Middle frontal gyrus (tissue), 1 donor: ENCODE data around the gene EIF2S3.

Experiments
- DNase-seq: peaks from one replicate; pipeline ENCODE4 v3.0.0-alpha.2; 2015; ENCODE audit warnings: low spot score; ENCODE audit errors: extremely low spot score

EIF2S3 gene

DNA sequence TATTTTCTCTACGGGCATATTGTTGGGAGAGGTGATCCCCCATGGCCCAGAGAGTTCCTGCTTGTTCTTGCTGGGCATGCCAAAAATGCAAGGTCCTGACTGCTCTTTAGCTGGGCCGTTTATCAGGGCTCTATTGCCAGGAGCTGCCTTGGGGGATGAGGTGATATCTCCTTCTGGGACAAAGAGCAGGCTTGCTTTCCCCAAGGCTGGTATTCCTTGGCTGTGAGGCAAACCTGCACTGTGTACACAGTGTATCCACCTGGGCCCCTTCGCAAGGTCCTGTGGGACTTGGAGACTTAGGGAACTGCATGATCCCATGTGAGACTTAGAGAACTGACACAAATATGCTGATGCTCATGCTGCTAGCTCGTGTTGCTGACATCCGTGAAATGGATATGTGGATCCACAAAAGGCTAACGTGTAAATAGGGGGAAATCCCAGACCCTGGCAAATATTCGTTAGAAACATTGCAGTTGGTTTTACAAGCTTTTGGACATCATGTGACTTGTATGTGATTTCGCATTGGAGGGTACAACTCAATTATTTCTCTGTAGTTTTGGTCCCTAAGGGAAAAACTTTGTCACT lies 70.4 kb downstream of the EIF2S3 start:
- no peak for DNase-seq
